Kidney (tissue), 14 donors: ENCODE data around the gene IGF2BP3. TPM values are rescaled to one million over a fixed set of nuclear protein-coding genes. Genes with fewer than 3 reads are reported as not detected.

Source experiments
- DNase-seq, 5 donors: peaks; one replicate each; pipeline ENCODE4 v3.0.0-alpha.2; 2013 to 2020
- FAIRE-seq: peaks from 2 replicates; lab custom pipeline; 2012; peaks lifted over from hg19 to GRCh38; lab: Jason Lieb, UNC
- H3K27ac ChIP-seq, 2 donors: one replicate each; pipeline ENCODE4 v1.7.0; 2013; ENCODE audit warnings: low read depth in 2 of 2, low read length in 2 of 2, inconsistent platforms in 1 of 2
- H3K27me3 ChIP-seq: one replicate; pipeline ENCODE4 v1.7.1; 2013; ENCODE audit warnings: low read length, inconsistent platforms; ENCODE audit not compliant: control insufficient read depth, insufficient read depth
- H3K36me3 ChIP-seq, 3 donors: one replicate each; pipeline versions ENCODE4 v1.7.0 to v1.7.1; 2013; ENCODE audit warnings: low read length in 3 of 3, control low read depth in 1 of 3, inconsistent platforms in 1 of 3; ENCODE audit not compliant: insufficient read depth in 3 of 3, control insufficient read depth in 2 of 3
- H3K4me1 ChIP-seq, 3 donors: one replicate each; pipeline versions ENCODE4 v1.7.0 to v1.7.1; 2013; ENCODE audit warnings: low read length in 3 of 3, inconsistent platforms in 1 of 3, low read depth in 1 of 3; ENCODE audit not compliant: control insufficient read depth in 2 of 3, insufficient read depth in 2 of 3
- H3K4me3 ChIP-seq, 3 donors: one replicate each; pipeline versions ENCODE4 v1.7.0 to v1.8.1; 2013; ENCODE audit warnings: low read length in 3 of 3, control low read depth in 1 of 3, inconsistent platforms in 1 of 3
- H3K9ac ChIP-seq, 3 donors: one replicate each; pipeline versions ENCODE4 v1.7.0 to v1.7.1; 2013; ENCODE audit warnings: low read length in 3 of 3, control low read depth in 1 of 3, inconsistent platforms in 1 of 3
- H3K9me3 ChIP-seq, 3 donors: one replicate each; pipeline versions ENCODE4 v1.7.0 to v1.7.1; 2013; ENCODE audit warnings: low read length in 3 of 3, control low read depth in 1 of 3, inconsistent platforms in 1 of 3; ENCODE audit not compliant: control insufficient read depth in 2 of 3, insufficient read depth in 1 of 3
- intact Hi-C: fragments of 100-400 bp; cut with DNase I; formaldehyde crosslinking; loops from one replicate; pipeline ENCODE4 v1.11.1; 2022
- polyA plus RNA-seq: library from polyadenylated mRNA; stranded (reverse); fragments of 350-450 nt; fragmentation: Illumina TruSeq; extraction: RNeasy Lipid Tissue Mini Kit (QIAGEN cat#74804); gene quantifications from one replicate; pipeline ENCODE4 v1.2.3, GENCODE V29; 2014; ENCODE audit warnings: low read depth, low replicate concordance; ENCODE audit not compliant: insufficient read depth
- total RNA-seq: library from RNA; stranded (reverse); fragmentation: NEBNext Ultra II Directional; extraction: Animal tissue kit (Norgen Biotek cat#: 25700); gene quantifications from one replicate; pipeline ENCODE4 v1.2.1, GENCODE V29; 2021
- TF ChIP-seq, protein P1 (sequence below): IDR thresholded peaks from 3 replicates; pipeline ENCODE4 v1.5.1; 2012; ENCODE audit warnings: mild to moderate bottlenecking, moderate library complexity, borderline replicate concordance; ENCODE audit not compliant: insufficient read depth; ENCODE audit errors: extremely low read depth
- donor health status: control.
- donor health status: control.
- donor health status: control.
- donor health status: control.
- donor health status: control.
- donor health status: DM: yes; HTN: yes; CAD: no.
- donor health status: Normal renal cell carcinoma (clear cell type).

The IGF2BP3 gene
- total and polyA plus RNA-seq, 2 donors from 2014 or later = 0.85 TPM; not detected in 1

DNA sequence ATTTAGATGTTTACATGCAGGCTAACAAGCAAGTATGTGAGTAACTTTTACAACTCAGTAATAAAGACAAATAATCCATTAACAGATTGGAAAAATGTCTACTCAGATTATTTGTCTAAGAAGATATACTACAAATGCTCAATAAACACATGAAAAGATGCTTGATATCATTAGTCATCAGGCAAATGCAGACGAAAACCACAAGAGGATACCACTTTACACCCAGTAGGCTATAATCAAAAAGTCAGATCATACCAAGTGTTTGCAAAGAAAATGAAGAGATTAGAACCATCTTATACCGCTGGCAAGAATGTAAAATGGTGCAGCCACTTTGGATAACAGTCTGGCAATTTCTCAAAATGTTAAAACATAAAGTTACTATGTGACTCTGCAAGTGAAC, 87.1 kb downstream of the IGF2BP3 start:
- Histone ChIP-seq H3K9ac (no peak overlapping the region), H3K27ac (no peak overlapping the region), H3K36me3 (no peaks in the 10 kb centered on the region), H3K9me3 (no peaks in the 10 kb centered on the region), H3K4me1 (no peaks in the 10 kb centered on the region), H3K27me3 (no peaks in the 10 kb centered on the region), H3K4me3 (no peak overlapping the region)
- FAIRE-seq = no peak
- DNase-seq = no peak
- TF ChIP-seq, protein P1, sequence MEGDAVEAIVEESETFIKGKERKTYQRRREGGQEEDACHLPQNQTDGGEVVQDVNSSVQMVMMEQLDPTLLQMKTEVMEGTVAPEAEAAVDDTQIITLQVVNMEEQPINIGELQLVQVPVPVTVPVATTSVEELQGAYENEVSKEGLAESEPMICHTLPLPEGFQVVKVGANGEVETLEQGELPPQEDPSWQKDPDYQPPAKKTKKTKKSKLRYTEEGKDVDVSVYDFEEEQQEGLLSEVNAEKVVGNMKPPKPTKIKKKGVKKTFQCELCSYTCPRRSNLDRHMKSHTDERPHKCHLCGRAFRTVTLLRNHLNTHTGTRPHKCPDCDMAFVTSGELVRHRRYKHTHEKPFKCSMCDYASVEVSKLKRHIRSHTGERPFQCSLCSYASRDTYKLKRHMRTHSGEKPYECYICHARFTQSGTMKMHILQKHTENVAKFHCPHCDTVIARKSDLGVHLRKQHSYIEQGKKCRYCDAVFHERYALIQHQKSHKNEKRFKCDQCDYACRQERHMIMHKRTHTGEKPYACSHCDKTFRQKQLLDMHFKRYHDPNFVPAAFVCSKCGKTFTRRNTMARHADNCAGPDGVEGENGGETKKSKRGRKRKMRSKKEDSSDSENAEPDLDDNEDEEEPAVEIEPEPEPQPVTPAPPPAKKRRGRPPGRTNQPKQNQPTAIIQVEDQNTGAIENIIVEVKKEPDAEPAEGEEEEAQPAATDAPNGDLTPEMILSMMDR = no peak
- intact Hi-C loops = no loop called here

DNA sequence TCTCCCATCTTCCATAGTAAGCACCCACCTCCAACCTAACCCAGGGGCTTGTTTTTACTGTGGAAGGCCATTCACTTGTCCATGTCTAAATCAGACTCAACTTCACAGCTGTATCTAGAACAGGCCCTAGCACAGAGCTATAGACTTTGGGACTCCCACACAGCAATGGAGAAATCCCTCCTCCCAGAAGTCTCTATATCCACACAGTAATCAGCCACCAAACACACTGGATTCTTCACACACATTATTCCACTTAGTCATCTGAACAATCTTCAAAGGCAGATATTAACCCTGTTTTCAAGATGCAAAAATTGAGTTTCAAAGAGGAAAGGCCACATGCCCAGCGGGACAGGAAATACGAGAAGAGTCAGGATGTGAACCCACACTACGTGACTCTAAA, 89.3 kb downstream of the IGF2BP3 start:
- no peak overlapping the region for H3K9ac ChIP-seq
- intact Hi-C loops = no loop called here
- H3K4me1 ChIP-seq = no peaks in the 10 kb centered on the region
- TF ChIP-seq, protein P1 = no peak
- no peak for DNase-seq
- FAIRE-seq = no peak
- H3K4me3 ChIP-seq = no peak overlapping the region
- no peak overlapping the region for H3K27ac ChIP-seq
- H3K36me3 ChIP-seq = no peaks in the 10 kb centered on the region
- H3K27me3 ChIP-seq = no peaks in the 10 kb centered on the region
- H3K9me3 ChIP-seq = no peaks in the 10 kb centered on the region

DNA sequence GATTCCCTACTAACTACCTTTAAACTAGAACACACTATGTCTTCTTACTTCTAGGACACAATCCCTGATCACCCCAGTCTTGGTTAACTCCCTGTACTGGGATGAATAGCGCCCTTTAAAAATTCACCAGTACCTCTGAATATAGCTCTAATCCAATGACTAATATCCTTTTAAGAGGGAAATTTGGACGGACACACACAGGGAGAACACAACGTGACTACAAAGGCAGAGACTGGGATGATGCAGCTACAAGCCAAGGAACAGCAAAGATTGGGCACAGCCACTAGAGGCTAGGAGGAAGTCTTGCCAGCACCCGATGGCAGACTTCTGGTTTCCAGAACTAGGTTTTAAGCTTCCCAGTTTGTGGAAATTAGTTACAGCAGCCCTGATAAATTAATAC, 89.7 kb downstream of the IGF2BP3 start:
- no peak overlapping the region for H3K9ac ChIP-seq
- TF ChIP-seq, protein P1 = no peak
- no peaks in the 10 kb centered on the region for H3K27me3 ChIP-seq
- FAIRE-seq = no peak
- H3K4me1 ChIP-seq = no peaks in the 10 kb centered on the region
- H3K4me3 ChIP-seq = no peak overlapping the region
- intact Hi-C loops = no loop called here
- no peaks in the 10 kb centered on the region for H3K9me3 ChIP-seq
- no peak for DNase-seq
- no peak overlapping the region for H3K27ac ChIP-seq
- no peaks in the 10 kb centered on the region for H3K36me3 ChIP-seq

DNA sequence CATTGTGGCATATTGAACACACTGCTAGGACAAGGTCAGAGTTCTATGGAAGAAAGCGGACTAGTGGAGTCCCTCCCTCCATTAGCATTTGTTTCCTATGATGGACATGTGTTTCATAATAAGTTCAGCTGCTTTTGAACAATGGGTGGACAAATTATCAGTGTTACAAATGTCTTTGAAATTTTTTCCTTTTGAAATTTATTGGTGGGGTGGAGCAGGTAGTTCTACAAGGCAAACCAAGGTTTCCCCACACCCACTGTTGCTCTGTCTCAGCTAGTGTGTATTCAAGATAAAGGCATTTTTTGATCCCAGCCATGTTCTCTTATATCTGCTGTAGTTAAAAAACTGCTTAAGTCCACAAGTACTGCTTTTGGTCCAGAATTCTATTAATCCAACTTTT, 91.3 kb downstream of the IGF2BP3 start:
- TF ChIP-seq, protein P1 = no peak
- no peak for DNase-seq
- intact Hi-C loops = no loop called here
- no peaks in the 10 kb centered on the region for H3K27me3 ChIP-seq
- H3K4me3 ChIP-seq = no peak overlapping the region
- no peaks in the 10 kb centered on the region for H3K36me3 ChIP-seq
- H3K9ac ChIP-seq = no peak overlapping the region
- H3K9me3 ChIP-seq = no peaks in the 10 kb centered on the region
- no peaks in the 10 kb centered on the region for H3K4me1 ChIP-seq
- FAIRE-seq = no peak
- H3K27ac ChIP-seq = no peak overlapping the region
